Measurements from ENCODE around the gene RNF144B. TPM values are rescaled to one million over a fixed set of nuclear protein-coding genes. Genes with fewer than 3 reads are reported as not detected.
"Not testable (repeated sequence)": the region's sequence is repeated elsewhere in the genome, so short reads cannot be mapped to it uniquely, and the experiment has no call there.

Gene RNF144B
- 1 to 10 TPM; 2.3 to 3.6 TPM for total RNA-seq

DNA sequence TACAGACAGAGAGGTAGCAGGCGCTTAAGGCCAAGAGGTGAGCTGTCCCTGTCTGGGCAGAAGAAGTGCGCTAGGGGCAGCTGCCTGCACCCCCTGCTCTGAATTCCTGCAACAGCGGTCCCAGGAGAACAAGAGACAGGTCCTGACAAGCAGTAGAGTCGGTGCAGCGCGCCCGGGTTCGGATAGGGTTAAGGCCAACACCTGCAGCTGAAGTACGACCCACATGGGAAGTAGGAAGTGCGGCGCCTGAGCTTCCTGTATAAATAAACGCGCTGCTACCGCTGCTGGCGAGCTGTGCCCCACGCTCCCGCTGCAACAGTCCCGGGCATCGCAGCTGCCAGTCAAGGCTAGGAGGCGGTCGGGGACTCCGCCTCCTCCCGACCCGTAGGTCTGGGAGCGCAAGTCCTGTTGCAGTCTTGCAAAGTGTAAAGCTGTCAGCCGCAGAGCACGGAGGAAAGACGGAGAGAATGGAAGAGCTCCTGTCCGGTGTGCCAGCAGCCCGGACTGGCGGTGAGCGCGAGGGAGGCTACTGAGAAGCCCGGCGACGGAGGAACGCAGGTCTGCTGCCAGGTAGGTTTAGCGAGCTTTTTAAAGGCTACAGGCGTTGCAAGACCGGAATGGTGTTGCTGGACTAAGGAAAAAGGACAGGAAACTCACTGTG, at the start of gene RNF144B:
Gene RNF144B, plus strand, starts transcription at position 290 of the 661 bp plus-strand sequence. CDS start 12,185 bp downstream, outside the sequence.
- H3K9me3 Mint-ChIP-seq = no peaks in the 10 kb centered on the region
- peak; percentile 93 for ATAC-seq (ENCODE audit: low read depth)
- DNase-seq = peak; percentile 68
- H3K27ac Mint-ChIP-seq = peak within 1 kb of the TSS; percentile 59
- peaks cover 22% of the 10 kb centered on the region for H3K4me1 Mint-ChIP-seq
- H3K4me3 Mint-ChIP-seq = peak within 1 kb of the TSS; percentile 95
- POLR2A ChIA-PET = interaction anchor here (0.6 to 1.0 kb wide), 3 partner anchors 120 to 680 kb away, joined by 3 to 5 read pairs (median 3); partner anchors contain the start of gene NUP153
- H3K27me3 Mint-ChIP-seq = peaks cover 3% of the 10 kb centered on the region
- no peaks in the 10 kb centered on the region for H3K36me3 Mint-ChIP-seq

DNA sequence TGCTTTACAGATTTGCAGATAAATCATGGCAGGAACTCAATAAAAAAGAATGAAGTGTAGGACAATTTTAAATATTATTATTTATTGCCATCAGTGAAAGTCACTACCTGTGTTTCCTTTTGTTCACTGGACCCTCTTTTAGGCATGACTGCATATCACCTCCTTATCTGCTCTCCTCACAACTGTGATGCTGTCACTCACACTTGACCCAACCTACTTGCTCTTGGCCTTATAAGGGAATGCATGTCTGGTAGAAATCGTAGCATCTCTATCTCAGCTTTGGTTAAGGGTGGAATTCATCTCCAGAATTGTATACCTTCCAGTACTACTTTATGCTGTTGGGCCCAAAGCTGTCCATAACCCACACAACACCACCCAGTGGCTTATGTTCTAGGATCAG, 47.6 kb upstream of the RNF144B start:
- POLR2A ChIA-PET = no interaction called here
- Mint-ChIP-seq H3K4me1 (no peaks in the 10 kb centered on the region), H3K9me3 (no peaks in the 10 kb centered on the region), H3K36me3 (no peaks in the 10 kb centered on the region), H3K27ac (no peak overlapping the region), H3K4me3 (no peak overlapping the region), H3K27me3 (peaks cover 7% of the 10 kb centered on the region)
- ATAC-seq (ENCODE audit: low read depth) (no peak), DNase-seq (no peak)

DNA sequence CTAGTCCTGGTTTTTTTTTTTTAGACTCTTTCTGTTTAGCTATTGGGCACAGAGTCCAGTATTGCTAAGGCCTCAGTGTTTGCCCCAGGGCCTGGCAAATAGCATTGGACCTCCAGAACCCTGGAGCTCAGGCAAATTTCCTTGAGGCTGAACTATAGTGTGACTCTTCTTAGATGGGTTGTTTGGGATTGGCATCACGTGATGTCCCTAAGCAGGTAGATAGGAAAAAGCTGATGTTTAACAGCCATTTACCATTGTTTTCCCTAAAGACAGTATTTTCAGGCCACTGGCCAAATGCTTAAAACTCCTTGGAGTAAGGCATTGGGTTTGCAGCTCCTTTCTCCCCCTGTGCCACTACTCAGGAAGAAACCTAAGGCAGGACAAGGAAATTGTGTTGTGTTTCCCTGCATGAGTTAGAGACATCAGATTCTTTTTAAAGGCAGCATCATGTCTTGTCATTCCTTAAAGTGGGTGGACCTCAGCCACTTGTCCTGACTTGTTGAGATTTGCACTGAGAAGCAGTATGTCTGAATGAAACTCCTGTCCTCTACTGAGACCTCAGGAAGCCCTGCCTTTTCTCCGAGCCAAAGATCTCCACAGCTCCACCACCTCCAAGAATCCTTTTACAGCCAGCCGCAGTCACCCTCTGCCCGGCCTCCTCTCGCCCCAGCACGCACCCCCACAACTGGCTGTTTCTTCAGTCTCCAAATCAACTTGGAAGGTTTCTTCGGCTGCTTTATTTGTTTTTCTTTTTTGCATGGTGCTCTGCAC, 46.2 kb upstream of the RNF144B start:
- Mint-ChIP-seq H3K27ac (no peak overlapping the region), H3K27me3 (peaks cover 5% of the 10 kb centered on the region), H3K36me3 (no peaks in the 10 kb centered on the region), H3K9me3 (no peaks in the 10 kb centered on the region), H3K4me1 (no peaks in the 10 kb centered on the region), H3K4me3 (no peak overlapping the region)
- ATAC-seq (ENCODE audit: low read depth) (no peak), DNase-seq (no peak)
- POLR2A ChIA-PET = no interaction called here

GRCh38 chr6:18342223-18342622, 44.9 kb upstream of the RNF144B start:
- peaks cover 2% of the 10 kb centered on the region for H3K27me3 Mint-ChIP-seq
- no peaks in the 10 kb centered on the region for H3K9me3 Mint-ChIP-seq
- H3K4me1 Mint-ChIP-seq = no peaks in the 10 kb centered on the region
- POLR2A ChIA-PET = no interaction called here
- no peak overlapping the region for H3K4me3 Mint-ChIP-seq
- DNase-seq (no peak), ATAC-seq (ENCODE audit: low read depth) (no peak)
- H3K27ac Mint-ChIP-seq = no peak overlapping the region
- H3K36me3 Mint-ChIP-seq = no peaks in the 10 kb centered on the region

GRCh38 chr6:18343741-18344140, 43.4 kb upstream of the RNF144B start:
- no peak for ATAC-seq (ENCODE audit: low read depth)
- Mint-ChIP-seq H3K27me3 (peaks cover 5% of the 10 kb centered on the region), H3K27ac (no peak overlapping the region), H3K4me1 (no peaks in the 10 kb centered on the region), H3K36me3 (no peaks in the 10 kb centered on the region), H3K9me3 (no peaks in the 10 kb centered on the region), H3K4me3 (no peak overlapping the region)
- no peak for DNase-seq
- POLR2A ChIA-PET = no interaction called here

DNA sequence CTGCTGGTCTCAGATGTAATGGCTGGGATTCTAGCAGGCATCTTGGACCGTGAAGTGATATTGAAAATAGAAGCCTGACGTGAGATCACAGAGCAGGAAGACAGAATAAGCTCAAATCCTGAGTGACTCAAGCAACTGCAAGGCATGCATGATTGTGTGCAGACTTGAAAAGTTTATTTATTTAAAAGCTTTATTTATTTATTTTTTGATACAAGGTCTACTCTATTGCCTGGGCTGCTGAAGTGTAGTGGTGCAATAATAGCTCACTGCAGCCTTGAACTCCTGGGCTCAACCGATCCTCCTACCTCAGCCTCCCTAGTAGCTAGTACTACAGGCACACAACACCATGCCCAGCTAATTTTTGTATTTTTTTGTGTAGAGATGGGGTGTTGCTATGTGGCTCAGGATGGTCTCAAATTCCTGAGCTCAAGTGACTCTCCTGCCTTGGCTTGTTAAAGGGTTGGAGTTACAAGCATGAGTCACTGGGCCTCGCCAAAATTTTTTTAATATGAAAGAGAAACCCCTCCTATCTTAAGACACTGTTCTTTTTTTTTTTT, 40.1 kb upstream of the RNF144B start:
- peaks cover 16% of the 10 kb centered on the region for H3K27me3 Mint-ChIP-seq
- no peak overlapping the region for H3K4me3 Mint-ChIP-seq
- no peaks in the 10 kb centered on the region for H3K36me3 Mint-ChIP-seq
- no peaks in the 10 kb centered on the region for H3K4me1 Mint-ChIP-seq
- DNase-seq (no peak), ATAC-seq (ENCODE audit: low read depth) (no peak)
- POLR2A ChIA-PET = interaction anchor here (0.6 kb wide), 1 partner anchor 209 kb away, joined by 3 read pairs; no protein-coding TSS in a partner anchor
- no peak overlapping the region for H3K27ac Mint-ChIP-seq
- no peaks in the 10 kb centered on the region for H3K9me3 Mint-ChIP-seq

DNA sequence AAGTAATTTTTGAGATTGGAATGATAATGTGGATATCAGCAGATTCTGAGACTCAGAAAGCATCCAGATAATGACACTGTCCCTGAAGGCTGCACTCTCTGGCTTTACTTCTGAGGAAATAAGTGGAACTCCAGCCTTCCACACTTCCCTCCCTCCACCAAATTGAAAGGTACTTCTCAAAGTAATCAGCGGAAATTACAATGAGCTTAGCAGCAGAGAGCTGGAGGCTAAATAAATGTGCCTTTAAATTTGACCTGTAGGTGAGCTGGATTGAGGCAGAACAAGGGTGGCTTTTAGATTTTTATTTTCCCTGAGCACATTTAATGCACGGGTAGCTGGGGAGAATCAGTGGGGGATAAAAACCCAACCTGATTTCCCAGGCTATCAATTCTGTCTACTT, 39.3 kb upstream of the RNF144B start:
- peaks cover 13% of the 10 kb centered on the region for H3K27me3 Mint-ChIP-seq
- DNase-seq = no peak
- ATAC-seq (ENCODE audit: low read depth) = no peak
- POLR2A ChIA-PET = no interaction called here
- no peak overlapping the region for H3K4me3 Mint-ChIP-seq
- H3K36me3 Mint-ChIP-seq = no peaks in the 10 kb centered on the region
- no peaks in the 10 kb centered on the region for H3K9me3 Mint-ChIP-seq
- H3K4me1 Mint-ChIP-seq = no peaks in the 10 kb centered on the region
- no peak overlapping the region for H3K27ac Mint-ChIP-seq

GRCh38 chr6:18349386-18349785, 37.8 kb upstream of the RNF144B start:
- ATAC-seq (ENCODE audit: low read depth) = no peak
- no peaks in the 10 kb centered on the region for H3K4me1 Mint-ChIP-seq
- no peaks in the 10 kb centered on the region for H3K36me3 Mint-ChIP-seq
- DNase-seq = no peak
- H3K9me3 Mint-ChIP-seq = no peaks in the 10 kb centered on the region
- no peak overlapping the region for H3K27ac Mint-ChIP-seq
- POLR2A ChIA-PET = no interaction called here
- peaks cover 13% of the 10 kb centered on the region for H3K27me3 Mint-ChIP-seq
- no peak overlapping the region for H3K4me3 Mint-ChIP-seq

DNA sequence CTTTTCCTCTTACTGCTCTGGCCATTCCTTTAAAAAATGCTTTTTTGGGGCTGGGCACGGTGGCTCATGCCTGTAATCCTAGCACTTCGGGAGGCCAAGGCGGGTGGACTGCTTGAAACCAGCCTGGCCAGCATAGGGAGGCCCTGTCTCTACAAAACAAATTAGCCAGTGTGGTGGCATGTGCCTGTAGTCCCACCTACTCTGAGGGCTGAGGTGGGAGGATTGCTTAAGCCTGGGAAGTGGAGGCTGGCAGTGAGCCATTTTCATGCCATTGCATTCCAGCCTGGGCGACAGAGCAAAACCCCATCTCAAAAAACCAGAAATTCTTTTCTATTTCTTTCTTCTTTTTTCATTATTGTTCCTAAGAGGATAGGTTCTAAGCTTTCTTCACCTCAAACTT, 36.9 kb upstream of the RNF144B start:
- POLR2A ChIA-PET = no interaction called here
- ATAC-seq (ENCODE audit: low read depth) = no peak
- no peaks in the 10 kb centered on the region for H3K36me3 Mint-ChIP-seq

DNA sequence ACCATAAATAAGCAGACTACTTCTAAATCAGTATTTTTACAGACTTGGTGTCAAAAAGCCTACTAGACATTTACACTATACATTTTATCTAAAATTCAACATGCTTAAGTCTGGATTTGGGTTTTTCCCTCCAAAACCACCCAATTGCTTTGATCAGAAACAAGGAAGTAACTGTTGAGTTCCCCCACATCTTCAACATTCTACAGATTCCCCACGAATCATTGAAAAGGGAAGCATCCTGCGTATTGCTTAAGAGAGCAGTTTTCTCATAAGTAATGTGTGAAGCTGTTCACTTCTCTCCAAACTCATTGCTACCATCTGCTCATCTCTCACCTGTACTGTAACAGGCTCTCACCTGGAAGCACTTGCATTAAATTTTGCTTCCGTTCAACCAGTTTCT, 36.4 kb upstream of the RNF144B start:
- DNase-seq = no peak
- Mint-ChIP-seq H3K27me3 (peaks cover 16% of the 10 kb centered on the region), H3K4me3 (no peak overlapping the region), H3K9me3 (peaks cover 2% of the 10 kb centered on the region), H3K4me1 (no peaks in the 10 kb centered on the region), H3K36me3 (no peaks in the 10 kb centered on the region), H3K27ac (no peak overlapping the region)
- POLR2A ChIA-PET = no interaction called here
- ATAC-seq (ENCODE audit: low read depth) = no peak

More for the DNA sequence above, 36.9 kb upstream of the RNF144B start:
- H3K9me3 Mint-ChIP-seq = no peaks in the 10 kb centered on the region
- H3K4me3 Mint-ChIP-seq = no peak overlapping the region
- no peak for DNase-seq
- no peak overlapping the region for H3K27ac Mint-ChIP-seq
- H3K27me3 Mint-ChIP-seq = peaks cover 16% of the 10 kb centered on the region
- no peaks in the 10 kb centered on the region for H3K4me1 Mint-ChIP-seq

GRCh38 chr6:18352001-18352400, 35.1 kb upstream of the RNF144B start:
- Mint-ChIP-seq H3K27me3 (peaks cover 16% of the 10 kb centered on the region), H3K4me3 (no peak overlapping the region), H3K36me3 (no peaks in the 10 kb centered on the region), H3K27ac (no peak overlapping the region), H3K9me3 (peaks cover 5% of the 10 kb centered on the region), H3K4me1 (no peaks in the 10 kb centered on the region)
- ATAC-seq (ENCODE audit: low read depth) (no peak), DNase-seq (no peak)
- POLR2A ChIA-PET = no interaction called here

DNA sequence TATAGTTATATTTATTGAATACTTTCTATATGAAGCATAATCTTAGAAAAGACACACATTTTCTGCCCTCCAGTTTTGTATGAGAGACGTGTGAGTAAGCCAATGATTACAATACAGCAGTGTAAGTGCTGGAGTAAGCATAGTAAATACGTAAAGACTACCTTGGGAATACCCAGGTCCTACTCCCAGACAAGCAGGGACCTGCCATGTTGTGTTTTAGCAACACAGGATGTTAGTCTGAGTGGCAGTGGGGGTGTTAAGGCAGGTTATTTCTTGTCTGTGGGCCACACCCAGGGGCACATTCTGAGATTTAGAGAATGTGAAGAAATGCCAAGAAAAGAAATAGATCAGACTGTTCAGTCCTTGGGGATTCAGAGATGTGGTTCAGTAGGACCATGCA, 34.3 kb upstream of the RNF144B start:
- H3K27ac Mint-ChIP-seq = no peak overlapping the region
- peaks cover 16% of the 10 kb centered on the region for H3K27me3 Mint-ChIP-seq
- POLR2A ChIA-PET = no interaction called here
- H3K4me3 Mint-ChIP-seq = no peak overlapping the region
- ATAC-seq (ENCODE audit: low read depth) (no peak), DNase-seq (no peak)
- no peaks in the 10 kb centered on the region for H3K36me3 Mint-ChIP-seq
- H3K9me3 Mint-ChIP-seq = peaks cover 5% of the 10 kb centered on the region
- H3K4me1 Mint-ChIP-seq = no peaks in the 10 kb centered on the region

DNA sequence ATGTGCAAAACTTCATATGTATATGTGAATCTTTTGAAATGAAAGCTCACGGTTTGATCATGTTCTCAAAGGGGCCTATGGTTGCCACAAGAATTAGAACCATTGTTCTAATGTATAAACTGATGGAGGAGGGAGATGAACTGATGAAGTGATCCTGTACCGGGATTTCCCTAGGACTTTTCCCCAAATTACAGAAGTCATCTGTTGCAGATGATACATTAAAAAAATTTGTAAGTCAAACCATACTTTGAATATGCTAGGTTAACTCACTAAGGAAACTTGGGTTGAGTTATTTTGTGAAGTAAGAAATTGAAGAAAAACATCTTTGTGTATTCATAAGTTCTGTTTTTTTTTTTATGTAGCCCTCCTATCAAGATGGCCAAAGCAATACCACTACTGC, 33.9 kb upstream of the RNF144B start:
- DNase-seq = no peak
- no peaks in the 10 kb centered on the region for H3K36me3 Mint-ChIP-seq
- H3K4me3 Mint-ChIP-seq = no peak overlapping the region
- peaks cover 15% of the 10 kb centered on the region for H3K27me3 Mint-ChIP-seq
- no peak for ATAC-seq (ENCODE audit: low read depth)
- H3K4me1 Mint-ChIP-seq = no peaks in the 10 kb centered on the region
- no peak overlapping the region for H3K27ac Mint-ChIP-seq
- H3K9me3 Mint-ChIP-seq = peaks cover 5% of the 10 kb centered on the region
- POLR2A ChIA-PET = no interaction called here

- H3K9me3 Mint-ChIP-seq; DNase-seq; H3K36me3 Mint-ChIP-seq; H3K27ac Mint-ChIP-seq; H3K4me3 Mint-ChIP-seq; ATAC-seq (ENCODE audit: low read depth); POLR2A ChIA-PET; H3K27me3 Mint-ChIP-seq; H3K4me1 Mint-ChIP-seq: not testable (repeated sequence)
Observed at GRCh38 chr6:18357546-18357945, 29.6 kb upstream of the RNF144B start.
